Smooth muscle cell (in vitro differentiated cells): ENCODE data around the gene TEPSIN. TPM values are rescaled to one million over a fixed set of nuclear protein-coding genes. Genes with fewer than 3 reads are reported as not detected.

Experiments
- DNase-seq: peaks from one replicate; lab custom pipeline; 2025; ENCODE audit not compliant: unreplicated experiment; lab: John Stamatoyannopoulos, UW
- H2AFZ ChIP-seq: fragments of 200-600 bp; sonication (generic); 2 replicates; pipeline ENCODE4 v1.6.0; 2016; ENCODE audit warnings: antibody characterized with exemption, low read depth, mild to moderate bottlenecking
- H3F3A ChIP-seq: fragments of 200-600 bp; sonication (generic); 2 replicates; pipeline ENCODE4 v1.6.0; 2017; ENCODE audit warnings: antibody characterized with exemption, low read depth
- H3K27ac ChIP-seq: fragments of 200-600 bp; sonication (generic); 2 replicates; pipeline ENCODE4 v1.5.1; 2016; ENCODE audit warnings: low read depth, mild to moderate bottlenecking
- H3K27me3 ChIP-seq: fragments of 200-600 bp; sonication (generic); 2 replicates; pipeline ENCODE4 v1.6.1; 2016; ENCODE audit warnings: low read depth, mild to moderate bottlenecking
- H3K36me3 ChIP-seq: fragments of 200-600 bp; sonication (generic); 2 replicates; pipeline ENCODE4 v1.5.1; 2016; ENCODE audit warnings: low read depth
- H3K4me1 ChIP-seq: fragments of 200-600 bp; sonication (generic); 2 replicates; pipeline ENCODE4 v1.5.1; 2016; ENCODE audit warnings: low read depth
- H3K4me2 ChIP-seq: fragments of 200-600 bp; sonication (generic); 2 replicates; pipeline ENCODE4 v1.6.0; 2016; ENCODE audit warnings: mild to moderate bottlenecking
- H3K4me3 ChIP-seq: fragments of 200-600 bp; sonication (generic); 2 replicates; pipeline ENCODE4 v1.5.1; 2016; ENCODE audit warnings: mild to moderate bottlenecking
- H3K79me2 ChIP-seq: fragments of 200-600 bp; sonication (generic); 2 replicates; pipeline ENCODE4 v1.6.0; 2016; ENCODE audit warnings: low read depth, mild to moderate bottlenecking
- H3K9ac ChIP-seq: fragments of 200-600 bp; sonication (generic); 2 replicates; pipeline ENCODE4 v1.6.0; 2016; ENCODE audit warnings: low read depth
- H3K9me3 ChIP-seq: fragments of 200-600 bp; sonication (generic); replicated peaks from 2 replicates; pipeline ENCODE4 v1.5.1; 2016; ENCODE audit warnings: low read depth
- H4K20me1 ChIP-seq: fragments of 200-600 bp; sonication (generic); 2 replicates; pipeline ENCODE4 v1.6.0; 2016; ENCODE audit warnings: low read depth
- CTCF ChIP-seq: fragments of 200-600 bp; sonication (generic); IDR thresholded peaks from 2 replicates; pipeline ENCODE4 v1.5.1; 2017; ENCODE audit warnings: borderline replicate concordance, mild to moderate bottlenecking, antibody characterized with exemption; ENCODE audit not compliant: insufficient read depth, poor library complexity, severe bottlenecking
- WGBS: methylation state at CpG from one replicate; pipeline ENCODE4 v1.1.7; 2016; ENCODE audit warnings: low lambda C conversion rate; 5-methylcytosine and 5-hydroxymethylcytosine counted together
- polyA plus RNA-seq: library from polyadenylated mRNA; unstranded; fragments of >200 nt; fragmentation: Nextera tagmentation; extraction: Ambion mirVana; gene quantifications from 2 replicates; pipeline ENCODE4 v1.2.1, GENCODE V29; 2016
- total RNA-seq: library from RNA; depleted of rRNA; stranded (reverse); fragments of >200 nt; gene quantifications from 2 replicates; pipeline ENCODE4 v1.2.3, GENCODE V29; 2014

TEPSIN gene
- total and polyA plus RNA-seq, 2 experiments from 2014 or later, result 9.8 to 18.6 TPM

- no peak for TF ChIP-seq CTCF
- Histone ChIP-seq H3K9ac (no peak overlapping the region), H3F3A (no peaks in the 10 kb centered on the region), H3K4me2 (no peak overlapping the region), H3K4me1 (no peaks in the 10 kb centered on the region), H3K27me3 (no peaks in the 10 kb centered on the region), H3K9me3 (no peaks in the 10 kb centered on the region), H3K79me2 (peaks cover 42% of the 10 kb centered on the region), H3K4me3 (no peak overlapping the region), H3K36me3 (no peaks in the 10 kb centered on the region), H4K20me1 (peaks cover 76% of the 10 kb centered on the region), H3K27ac (no peak overlapping the region), H2AFZ (no peak overlapping the region)
- no peak for DNase-seq
- WGBS, result 93% methylated on average over 23 of the region's 23 CpGs
Measured at GRCh38 chr17:81286491-81287145, 47.8 kb upstream of the TEPSIN start.

- Histone ChIP-seq H2AFZ (no peak overlapping the region), H3K9ac (no peak overlapping the region), H3K9me3 (no peaks in the 10 kb centered on the region), H3F3A (no peaks in the 10 kb centered on the region), H3K27ac (no peak overlapping the region), H3K4me1 (no peaks in the 10 kb centered on the region), H3K79me2 (peaks cover 35% of the 10 kb centered on the region), H3K4me3 (no peak overlapping the region), H3K27me3 (no peaks in the 10 kb centered on the region), H3K36me3 (no peaks in the 10 kb centered on the region), H4K20me1 (peaks cover 74% of the 10 kb centered on the region), H3K4me2 (no peak overlapping the region)
- DNase-seq, result no peak
- TF ChIP-seq CTCF, result no peak
- WGBS, result 90% methylated on average over 12 of the region's 12 CpGs
Measured at GRCh38 chr17:81285894-81286293, 47.0 kb upstream of the TEPSIN start.

DNA sequence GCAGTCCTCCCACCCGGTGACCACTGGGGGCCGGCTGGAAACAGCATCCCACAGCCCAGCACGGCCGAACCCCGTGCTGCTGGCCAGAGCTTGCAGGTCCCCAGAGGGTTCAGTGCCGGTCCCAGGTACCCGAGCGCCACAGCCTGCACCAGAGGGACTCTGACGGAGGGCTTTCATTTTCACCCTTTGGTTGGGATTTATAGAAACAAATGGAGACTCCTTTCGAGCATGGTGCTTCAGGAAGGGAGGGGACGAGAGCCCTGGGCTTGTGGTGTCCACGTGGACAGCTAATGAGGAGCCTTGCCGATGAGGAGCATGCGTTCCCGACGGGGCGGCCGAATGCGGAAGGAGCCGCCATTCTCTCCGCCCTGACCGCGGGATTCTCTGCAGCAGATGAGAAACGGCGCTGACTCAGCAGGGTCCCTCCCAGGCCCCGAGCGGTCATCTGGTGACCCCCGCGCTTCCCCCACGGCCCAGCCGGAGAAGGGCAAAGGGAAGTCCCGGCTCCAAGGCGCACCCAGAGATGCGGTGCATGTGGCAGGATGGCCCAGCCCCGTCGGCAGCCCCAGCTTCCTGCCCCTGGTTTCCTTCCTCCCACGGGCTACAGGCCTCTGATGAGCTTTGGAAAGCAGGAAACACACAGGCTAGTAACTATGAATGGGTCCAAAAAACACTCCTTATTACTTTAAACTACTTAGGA, 46.5 kb upstream of the TEPSIN start:
- no peaks in the 10 kb centered on the region for H3K27me3 ChIP-seq
- H3K9me3 ChIP-seq, result no peaks in the 10 kb centered on the region
- H3F3A ChIP-seq, result no peaks in the 10 kb centered on the region
- H3K27ac ChIP-seq, result no peak overlapping the region
- H3K36me3 ChIP-seq, result no peaks in the 10 kb centered on the region
- no peak overlapping the region for H3K4me2 ChIP-seq
- no peaks in the 10 kb centered on the region for H3K4me1 ChIP-seq
- H2AFZ ChIP-seq, result no peak overlapping the region
- peaks cover 69% of the 10 kb centered on the region for H4K20me1 ChIP-seq
- no peak for DNase-seq
- no peak overlapping the region for H3K9ac ChIP-seq
- no peak overlapping the region for H3K4me3 ChIP-seq
- H3K79me2 ChIP-seq, result peaks cover 30% of the 10 kb centered on the region
- WGBS, result 80% methylated on average over 31 of the region's 37 CpGs
- TF ChIP-seq CTCF, result no peak

GRCh38 chr17:81282876-81283275, 44.0 kb upstream of the TEPSIN start:
- Histone ChIP-seq H3K27ac (no peak overlapping the region), H3K27me3 (no peaks in the 10 kb centered on the region), H3F3A (no peaks in the 10 kb centered on the region), H3K4me3 (no peak overlapping the region), H3K4me1 (no peaks in the 10 kb centered on the region), H2AFZ (no peak overlapping the region), H3K36me3 (no peaks in the 10 kb centered on the region), H4K20me1 (peaks cover 56% of the 10 kb centered on the region), H3K9ac (no peak overlapping the region), H3K9me3 (no peaks in the 10 kb centered on the region), H3K79me2 (peaks cover 9% of the 10 kb centered on the region), H3K4me2 (no peak overlapping the region)
- WGBS, result 94% methylated on average over 11 of the region's 16 CpGs
- no peak for DNase-seq
- no peak for TF ChIP-seq CTCF
